Transverse colon (tissue), 4 donors: Measurements from ENCODE around the gene ADGRA3. TPM values are rescaled to one million over a fixed set of nuclear protein-coding genes. Genes with fewer than 3 reads are reported as not detected.

Source experiments
- DNase-seq: peaks from one replicate; pipeline ENCODE4 v3.0.0-alpha.2; 2019
- H3K27ac ChIP-seq, 4 donors: fragments of 200-600 bp; sonication (generic); 2 replicates each; pipeline ENCODE4 v1.5.1; 2016 to 2018; ENCODE audit warnings: inconsistent platforms in 4 of 4
- H3K27me3 ChIP-seq: fragments of 200-600 bp; sonication (generic); 2 replicates; pipeline ENCODE4 v1.5.1; 2017; ENCODE audit warnings: inconsistent platforms
- H3K36me3 ChIP-seq, 4 donors: fragments of 200-600 bp; sonication (generic); 2 replicates each; pipeline ENCODE4 v1.5.1; 2017 to 2019; ENCODE audit warnings: inconsistent platforms in 4 of 4
- H3K4me1 ChIP-seq, 4 donors: fragments of 200-600 bp; sonication (generic); 2 replicates each; pipeline ENCODE4 v1.5.1; 2017 to 2020; ENCODE audit warnings: inconsistent platforms in 4 of 4
- H3K4me3 ChIP-seq, 4 donors: fragments of 200-600 bp; sonication (generic); 1 replicate in 1 of 4; 2 replicates in 3 of 4; pipeline versions ENCODE4 v1.5.1 to v1.6.1; 2017 to 2019; ENCODE audit warnings: inconsistent platforms in 4 of 4
- H3K9me3 ChIP-seq, 2 donors: fragments of 200-600 bp; sonication (generic); 2 replicates each; pipeline ENCODE4 v1.5.1; 2017 to 2019; ENCODE audit warnings: inconsistent platforms in 2 of 2
- CTCF ChIP-seq, 5 experiments: fragments of 200-600 bp in 3 of 5; fragments of 450-650 bp in 2 of 5; sonication (generic) in 3 of 5; IDR thresholded peaks; 1 replicate in 2 of 5; 2 replicates in 3 of 5; pipeline ENCODE4 v1.5.1; 2016 to 2017; ENCODE audit warnings: antibody characterized with exemption in 5 of 5, inconsistent platforms in 3 of 5, mild to moderate bottlenecking in 2 of 5, moderate library complexity in 1 of 5
- EP300 ChIP-seq: sonication (generic); formaldehyde crosslinking; IDR thresholded peaks from one replicate; pipeline ENCODE4 v1.6.1; 2017; ENCODE audit warnings: antibody characterized with exemption, low read depth
- POLR2A ChIP-seq: fragments of 450-650 bp; IDR thresholded peaks from one replicate; pipeline ENCODE4 v1.6.1; 2016; ENCODE audit warnings: antibody characterized with exemption, mild to moderate bottlenecking, moderate library complexity
- POLR2AphosphoS5 ChIP-seq, 3 donors: sonication (generic); formaldehyde crosslinking; IDR thresholded peaks; one replicate each; pipeline ENCODE4 v1.6.1; 2016; ENCODE audit warnings: antibody characterized with exemption in 3 of 3
- WGBS, 2 donors: methylation state at CpG; one replicate each; pipeline ENCODE4 v1.1.5; 2018; ENCODE audit warnings: low coverage in 1 of 2; 5-methylcytosine and 5-hydroxymethylcytosine counted together
- in situ Hi-C, 4 donors: fragments of 200-750 bp; cut with MboI; loops; one replicate each; pipeline versions ENCODE4 v1.15.0 to v1.15.1; 2017; ENCODE audit warnings: low sequenced_read_pairs in 3 of 4, low pct_ligation_motif_present in 1 of 4, low pct_unique_long_range_greater_than_20kb in 1 of 4
- intact Hi-C: fragments of 100-400 bp; cut with DNase I; formaldehyde crosslinking; loops from one replicate; pipeline ENCODE4 v1.15.1; 2023; ENCODE audit warnings: low total_unique reads
- total RNA-seq, 4 donors: library from RNA; depleted of rRNA; stranded (reverse); fragments of >200 nt; gene quantifications; one replicate each; pipeline ENCODE4 v1.1.0, GENCODE V29; 2016

Gene ADGRA3
- total RNA-seq, 4 donors from 2014 or later = 76.7 to 126 (median 91.1) TPM

- in situ Hi-C loops = no loop called here
- H3K27ac ChIP-seq = no peak overlapping the region
- WGBS, 2 donors = 29 to 44% methylated on average over 1 to 2 of the region's 2 CpGs
These were observed 80.2 kb downstream of the ADGRA3 start for GRCh38 chr4:22435652-22436051.

GRCh38 chr4:22434895-22435294, 81.0 kb downstream of the ADGRA3 start:
- Histone ChIP-seq H3K27ac (no peak overlapping the region), H3K4me1 (peaks cover 0 to 9% (median 4%) of the 10 kb centered on the region in 4 donors), H3K36me3 (peaks cover 0 to 10% (median 1%) of the 10 kb centered on the region in 4 donors), H3K9me3 (no peaks in the 10 kb centered on the region), H3K27me3 (no peaks in the 10 kb centered on the region), H3K4me3 (no peak overlapping the region)
- 27 to 41% methylated on average over 5 to 6 of the region's 6 CpGs for WGBS, 2 donors
- TF ChIP-seq CTCF (IDR thresholded peaks at IDR 0.05) (peak; percentile 13 to 29 (median 26)), POLR2AphosphoS5 (IDR thresholded peaks at IDR 0.05) (no peak), POLR2A (no peak), EP300 (no peak)
- in situ Hi-C loops (no loop called here), intact Hi-C loops (no loop called here)
- peak; percentile 30 for DNase-seq

More at GRCh38 chr4:22435652-22436051, 80.2 kb downstream of the ADGRA3 start:
- H3K27me3 ChIP-seq = no peaks in the 10 kb centered on the region
- no peaks in the 10 kb centered on the region for H3K9me3 ChIP-seq
- DNase-seq = no peak
- peaks cover 0 to 9% (median 4%) of the 10 kb centered on the region in 4 donors for H3K4me1 ChIP-seq
- H3K4me3 ChIP-seq = no peak overlapping the region
- H3K36me3 ChIP-seq = peaks cover 0 to 10% (median 2%) of the 10 kb centered on the region in 4 donors
- intact Hi-C loops = no loop called here
- TF ChIP-seq CTCF (IDR thresholded peaks at IDR 0.05) = no peak
- TF ChIP-seq EP300 = no peak
- TF ChIP-seq POLR2A = no peak
- TF ChIP-seq POLR2AphosphoS5 (IDR thresholded peaks at IDR 0.05) = no peak

- intact Hi-C loops = no loop called here
- Histone ChIP-seq H3K27me3 (no peaks in the 10 kb centered on the region), H3K9me3 (no peaks in the 10 kb centered on the region), H3K36me3 (peaks cover 0 to 3% (median 0%) of the 10 kb centered on the region in 4 donors), H3K4me3 (no peak overlapping the region), H3K27ac (no peak overlapping the region), H3K4me1 (peaks cover 0 to 5% (median 2%) of the 10 kb centered on the region in 4 donors)
- WGBS, 2 donors = 80% methylated on average over 3 of the region's 3 CpGs; no CpG with 5 or more reads in 1 of the 2 donors
- no peak for TF ChIP-seq CTCF (IDR thresholded peaks at IDR 0.05)
- TF ChIP-seq EP300 = no peak
- TF ChIP-seq POLR2A = no peak
- TF ChIP-seq POLR2AphosphoS5 (IDR thresholded peaks at IDR 0.05) = no peak
- no peak for DNase-seq
- in situ Hi-C loops = no loop called here
These were observed 85.2 kb downstream of the ADGRA3 start for GRCh38 chr4:22430626-22431025.

DNA sequence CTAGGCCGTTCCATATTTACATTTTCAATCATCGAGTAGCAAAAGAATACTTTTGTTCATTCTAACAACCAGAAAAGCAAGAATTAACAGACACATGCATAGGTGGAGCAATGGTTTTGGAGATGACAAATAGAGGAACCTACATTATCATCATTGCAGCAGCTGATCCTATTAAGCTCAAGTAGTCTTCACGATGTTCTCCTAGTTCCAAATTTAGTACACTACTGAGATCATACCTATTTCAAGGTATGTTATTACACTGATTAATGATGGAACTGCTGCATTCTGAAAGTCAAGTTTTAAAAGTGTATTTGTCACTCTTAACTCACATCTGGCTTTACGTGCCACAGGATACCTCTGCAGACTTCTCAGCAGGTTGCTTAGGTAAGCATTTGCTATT, 87.4 kb downstream of the ADGRA3 start:
- no peak for TF ChIP-seq EP300
- TF ChIP-seq CTCF (IDR thresholded peaks at IDR 0.05) = no peak
- TF ChIP-seq POLR2AphosphoS5 (IDR thresholded peaks at IDR 0.05) = no peak
- no peak for TF ChIP-seq POLR2A
- WGBS, 2 donors = 84 to 88% methylated on average over 4 of the region's 4 CpGs
- in situ Hi-C loops = no loop called here
- Histone ChIP-seq H3K4me3 (no peak overlapping the region), H3K27me3 (no peaks in the 10 kb centered on the region), H3K36me3 (peaks cover 0 to 3% (median 0%) of the 10 kb centered on the region in 4 donors), H3K27ac (no peak overlapping the region), H3K4me1 (no peaks in the 10 kb centered on the region), H3K9me3 (no peaks in the 10 kb centered on the region)
- DNase-seq = no peak
- intact Hi-C loops = loop anchor here (10.0 kb wide), 1 partner anchor 176 kb away; no protein-coding TSS in a partner anchor
